NCI-H1436 treated with DMSO at 0.1 percent for 48 hours (cell line): ENCODE data around the gene MACC1.

Experiments
- DNase-seq: peaks from one replicate; lab custom pipeline; 2025; lab: John Stamatoyannopoulos, UW

MACC1 gene

DNA sequence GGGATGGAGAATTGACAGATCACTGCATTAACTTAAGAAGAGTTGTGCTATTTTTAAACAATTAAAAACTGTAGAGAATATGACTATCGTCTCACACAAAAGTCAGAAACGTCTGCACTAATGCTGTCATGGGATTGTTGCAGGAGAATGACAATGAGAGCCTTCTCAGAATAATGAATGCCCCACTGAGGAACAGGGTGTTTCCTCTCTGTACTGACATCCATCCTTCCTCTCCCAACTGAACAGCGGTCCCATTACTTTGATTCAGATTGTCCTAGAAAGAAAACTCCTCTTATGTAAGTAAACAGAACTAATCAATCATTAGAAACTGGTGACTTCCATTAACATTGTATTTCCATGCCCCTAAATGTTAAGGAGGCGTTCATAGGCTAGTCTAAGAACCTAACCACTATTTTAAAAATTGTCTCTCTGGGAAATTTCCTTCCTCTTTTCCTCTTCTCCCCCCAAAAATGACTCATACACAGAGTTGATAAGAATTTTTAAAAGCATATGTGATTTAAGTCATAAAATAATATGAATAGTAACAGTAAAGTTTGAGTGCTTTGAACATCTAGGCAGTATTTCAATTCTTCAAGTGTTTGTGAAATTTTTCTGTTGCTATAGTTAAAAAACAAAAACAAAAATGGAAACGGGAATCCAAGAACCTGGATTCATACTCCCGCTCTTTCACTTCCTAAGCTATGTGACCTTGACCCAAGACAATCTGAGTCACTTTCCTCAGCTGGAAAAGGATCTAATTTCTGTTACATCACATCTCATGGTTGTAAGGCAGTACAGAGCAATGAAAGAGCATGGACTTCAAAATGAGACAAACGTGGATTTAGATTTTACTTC is 12.7 kb upstream of the MACC1 start:
- DNase-seq = no peak

DNA sequence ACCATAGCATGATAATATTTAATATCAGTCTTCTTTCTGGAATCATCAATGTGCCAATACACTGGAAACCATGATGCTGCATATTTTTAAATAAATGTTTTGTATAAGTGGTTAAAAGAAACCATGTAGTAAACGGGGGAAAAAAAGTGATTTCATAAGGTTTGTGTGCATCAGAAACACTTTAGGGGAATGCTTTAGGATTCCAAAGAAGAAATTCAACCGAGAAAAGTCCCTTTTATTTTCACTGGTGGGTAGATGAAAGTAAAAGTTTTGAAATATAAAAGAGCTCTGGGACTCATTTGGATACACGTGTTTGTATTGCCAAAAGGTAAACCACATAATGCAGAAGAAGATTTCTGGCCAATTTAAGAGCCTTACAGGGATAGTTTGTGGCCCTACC is 11.9 kb upstream of the MACC1 start:
- no peak for DNase-seq

DNA sequence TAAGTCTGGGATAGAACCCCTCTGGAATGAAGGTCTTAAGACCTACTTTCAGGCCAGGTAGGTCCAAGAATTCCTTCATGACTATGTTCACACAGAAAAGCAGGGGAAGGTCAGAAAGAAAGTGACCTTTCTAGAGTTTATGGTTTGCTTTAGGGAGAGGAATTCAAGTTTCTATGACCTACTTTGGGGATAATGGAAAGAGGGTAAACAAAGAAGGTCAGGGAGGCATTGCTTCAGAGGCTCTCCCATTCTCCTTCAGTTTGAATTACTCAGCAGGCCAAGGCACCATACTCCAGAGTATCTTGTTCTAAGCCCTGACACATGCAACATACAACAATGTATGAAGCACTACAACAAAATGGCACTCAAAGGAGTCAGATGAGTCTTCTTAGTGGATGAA is 11.5 kb upstream of the MACC1 start:
- no peak for DNase-seq

DNA sequence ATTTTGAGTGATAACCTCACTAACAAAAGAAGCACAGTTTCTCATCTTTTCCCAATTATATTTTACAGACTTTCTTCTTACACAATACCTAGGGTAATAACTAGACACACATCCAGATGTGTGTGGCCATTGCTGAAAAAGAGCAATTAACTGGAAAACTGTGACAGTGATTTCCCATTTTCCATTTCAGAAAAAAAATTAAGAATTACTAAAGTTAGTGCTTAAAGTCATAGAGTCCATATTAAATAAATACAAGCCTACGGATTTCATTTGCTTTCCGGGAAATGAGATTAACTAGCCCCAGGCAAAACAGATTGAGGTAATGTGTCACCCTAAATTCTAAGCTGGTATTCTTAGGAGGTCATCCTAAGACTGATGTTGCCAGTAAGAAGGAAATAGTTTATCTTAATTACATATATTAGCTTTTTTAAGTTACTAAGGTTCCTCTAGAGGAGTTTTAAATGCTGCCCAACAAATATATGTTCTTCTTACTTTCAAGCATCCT is 10.2 kb upstream of the MACC1 start:
- DNase-seq = no peak

DNA sequence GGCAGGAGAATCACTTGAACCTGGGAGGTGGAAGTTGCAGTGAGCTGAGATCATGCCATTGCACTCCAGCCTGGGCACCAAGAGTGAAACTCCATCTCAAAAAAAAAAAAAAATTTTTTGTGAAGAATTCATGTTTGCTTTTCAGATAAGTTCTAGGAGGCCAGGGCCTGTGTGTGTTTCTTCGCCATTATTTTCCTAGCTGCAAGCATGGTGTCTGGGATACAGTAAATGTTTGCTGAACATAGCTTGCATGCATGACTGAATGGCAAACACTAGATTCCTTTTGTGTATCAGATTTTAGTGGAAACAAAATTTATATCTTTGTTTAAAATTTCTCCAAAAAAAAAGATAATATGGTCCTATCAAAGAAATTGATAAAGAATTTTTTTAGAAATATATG is 9.7 kb upstream of the MACC1 start:
- DNase-seq = no peak

DNA sequence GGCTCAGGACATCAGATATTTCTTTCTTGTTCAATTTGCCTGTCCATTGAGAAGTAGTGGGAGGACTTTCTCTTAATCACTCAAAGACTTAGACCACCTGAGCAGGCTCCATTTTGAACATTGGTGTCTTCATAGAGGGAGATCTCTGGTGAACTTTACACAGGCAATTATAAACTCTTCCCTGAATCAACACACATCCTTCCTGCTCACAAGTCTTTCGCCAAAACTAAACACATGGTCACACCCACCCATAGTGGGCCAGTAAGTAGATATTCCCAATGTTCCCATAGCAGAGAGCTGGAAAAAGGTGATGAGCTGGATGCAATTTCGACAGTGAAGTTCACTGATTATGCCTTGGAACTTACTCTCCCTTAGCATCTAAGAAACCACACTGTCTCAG is 8.2 kb upstream of the MACC1 start:
- DNase-seq = no peak

DNA sequence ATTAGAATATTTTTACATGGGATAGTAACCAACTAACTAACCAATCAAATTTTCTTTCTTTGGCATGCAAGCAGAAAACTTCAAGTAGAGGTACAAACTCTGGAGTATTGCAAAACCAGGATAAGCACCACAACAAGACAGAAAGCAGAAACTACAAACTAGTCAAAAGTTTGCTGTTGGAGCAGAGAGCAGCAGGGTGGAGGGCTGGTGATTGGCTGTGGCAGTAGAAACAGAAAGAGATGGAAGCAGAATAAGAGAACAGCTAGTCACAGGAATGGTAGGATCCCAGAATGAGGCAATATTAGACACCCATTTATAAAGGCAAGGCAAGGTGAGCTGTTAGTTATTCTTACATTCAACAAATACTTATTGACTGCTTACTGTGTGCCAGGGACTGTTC is 6.8 kb upstream of the MACC1 start:
- DNase-seq = no peak

DNA sequence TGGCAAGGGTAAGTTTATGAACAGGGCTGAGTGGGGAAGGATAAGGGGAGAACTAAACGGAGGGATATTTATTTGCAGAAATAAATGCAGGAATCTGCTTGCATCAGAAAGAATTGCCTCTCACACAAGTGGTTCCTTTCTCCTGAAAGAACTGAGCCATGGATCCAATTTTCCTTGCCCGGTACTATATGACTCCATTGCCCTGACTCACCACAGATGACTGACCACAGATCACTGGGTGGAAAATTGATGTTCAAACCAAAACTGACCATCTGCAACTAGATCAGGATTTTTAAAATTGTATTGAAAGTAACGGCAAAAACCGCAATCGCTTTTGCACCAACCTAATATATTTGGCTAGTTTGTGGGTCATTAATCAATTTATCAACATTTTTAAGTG is 6.2 kb upstream of the MACC1 start:
- no peak for DNase-seq

DNA sequence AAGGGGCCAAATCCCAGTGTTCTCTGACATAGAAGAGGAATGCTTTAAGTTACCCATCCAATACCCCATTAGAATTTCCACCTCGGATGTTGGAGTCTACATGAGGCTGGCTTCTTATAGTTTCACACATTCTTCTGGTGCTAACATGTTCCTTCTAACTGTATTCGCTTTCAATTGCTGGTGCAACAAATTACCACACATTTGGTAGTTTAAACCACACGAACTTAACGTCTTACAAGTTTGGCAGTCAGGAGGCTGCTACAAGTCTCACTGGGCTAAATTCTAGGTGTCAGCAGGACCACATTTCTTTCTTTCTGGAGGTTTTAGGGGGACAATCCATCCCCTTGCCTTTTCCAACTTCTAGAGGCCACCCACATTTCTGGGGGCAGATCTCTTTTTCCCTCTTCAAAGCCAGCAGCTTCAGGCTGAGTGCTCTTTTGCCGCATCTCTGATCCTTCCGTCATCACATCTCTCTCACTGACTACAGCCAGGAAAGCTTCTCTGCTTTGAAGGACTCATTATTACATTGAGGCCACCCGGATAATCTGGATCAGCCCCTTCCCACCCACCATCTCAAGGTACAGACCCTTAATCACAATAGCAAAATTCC is 5.1 kb upstream of the MACC1 start:
- no peak for DNase-seq

DNA sequence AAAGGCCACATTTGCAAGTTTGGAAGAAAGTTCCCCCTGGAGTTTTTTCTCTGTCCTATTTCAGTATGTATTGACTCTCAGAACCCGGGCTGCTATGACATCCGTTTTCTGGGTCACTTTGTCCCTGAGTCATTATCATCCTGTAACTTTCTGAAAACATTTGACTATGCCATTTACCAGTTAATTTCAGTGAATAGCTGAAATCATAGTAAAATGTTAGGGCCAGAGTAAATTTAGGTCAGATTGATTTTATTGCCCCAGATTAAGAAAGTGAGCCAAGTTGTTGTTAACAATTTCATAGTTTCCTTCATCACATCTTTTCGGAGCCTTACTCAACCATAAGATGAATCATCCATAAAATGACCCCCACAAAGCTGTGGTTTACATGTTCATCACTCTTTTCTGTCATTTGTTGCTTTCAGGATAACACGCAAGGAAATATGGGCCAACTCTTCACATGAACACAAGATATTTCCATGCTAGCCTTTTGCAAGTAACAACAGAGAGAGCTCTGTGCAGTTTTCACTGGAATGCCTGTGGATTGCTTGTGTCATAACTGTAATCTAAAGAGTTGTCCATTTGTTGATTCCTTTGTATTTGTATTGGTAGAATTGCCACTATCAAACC is 3.9 kb upstream of the MACC1 start:
- no peak for DNase-seq

DNA sequence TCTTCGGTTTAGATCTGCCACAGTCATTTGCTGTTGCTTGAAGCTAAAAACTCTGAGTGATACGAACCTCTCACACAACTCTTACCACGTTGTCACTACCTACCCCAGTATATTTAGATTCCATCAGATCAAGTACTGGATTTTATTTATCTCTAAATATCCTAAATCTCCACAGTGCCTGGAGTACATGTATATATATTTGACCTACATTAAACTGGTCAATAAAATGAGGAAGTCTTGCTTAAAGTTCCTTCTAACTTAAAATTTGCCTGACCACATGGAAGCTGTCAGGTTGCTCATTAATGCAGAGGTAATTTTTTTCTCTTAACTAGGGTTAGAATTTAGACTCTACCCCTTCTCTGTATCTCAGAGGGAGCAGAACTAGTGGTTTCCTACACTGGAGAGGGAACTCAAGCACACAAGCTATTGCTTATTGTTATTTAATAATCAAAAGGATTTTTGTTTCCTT is 3.1 kb upstream of the MACC1 start:
- no peak for DNase-seq

DNA sequence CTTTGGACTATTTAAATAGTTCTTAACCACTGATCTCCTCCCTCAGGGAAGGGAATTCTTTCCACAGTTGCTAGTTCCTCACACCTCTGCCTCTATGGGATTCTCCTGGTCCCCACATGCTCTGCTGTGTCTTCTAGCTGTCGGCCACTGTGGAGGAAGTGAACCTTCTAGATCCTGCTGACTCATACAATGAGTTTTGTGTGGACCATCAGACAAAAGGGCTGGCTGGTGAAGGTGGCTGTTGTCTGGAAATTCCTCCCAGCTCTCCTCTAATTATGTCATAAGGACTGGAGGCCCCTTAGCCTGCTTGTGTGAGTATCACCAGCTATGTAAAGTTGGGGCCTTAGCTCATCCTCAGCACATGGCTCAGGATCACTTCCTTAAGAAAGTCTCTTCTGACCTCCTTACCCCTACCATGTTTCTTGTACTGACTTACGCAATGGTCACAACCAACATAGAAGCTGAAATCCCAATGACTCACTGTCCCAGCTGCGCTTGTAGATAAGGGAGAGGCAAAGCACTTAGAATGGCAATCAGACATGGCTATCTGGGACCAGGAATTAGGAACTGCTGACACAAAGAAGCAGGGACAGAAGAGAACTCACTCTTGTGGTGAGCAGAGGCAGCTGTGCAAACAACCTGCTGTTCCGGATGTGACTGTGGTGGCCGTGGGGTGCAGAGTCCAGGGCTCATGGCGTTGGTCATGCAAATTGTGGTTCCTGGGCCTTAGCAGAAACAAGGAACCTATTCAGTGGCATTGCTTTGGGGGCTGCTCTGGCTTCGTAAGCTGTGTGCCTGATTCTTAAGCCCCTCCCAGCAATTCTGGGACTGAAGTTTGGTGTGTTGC is 2.5 kb upstream of the MACC1 start:
- no peak for DNase-seq

DNA sequence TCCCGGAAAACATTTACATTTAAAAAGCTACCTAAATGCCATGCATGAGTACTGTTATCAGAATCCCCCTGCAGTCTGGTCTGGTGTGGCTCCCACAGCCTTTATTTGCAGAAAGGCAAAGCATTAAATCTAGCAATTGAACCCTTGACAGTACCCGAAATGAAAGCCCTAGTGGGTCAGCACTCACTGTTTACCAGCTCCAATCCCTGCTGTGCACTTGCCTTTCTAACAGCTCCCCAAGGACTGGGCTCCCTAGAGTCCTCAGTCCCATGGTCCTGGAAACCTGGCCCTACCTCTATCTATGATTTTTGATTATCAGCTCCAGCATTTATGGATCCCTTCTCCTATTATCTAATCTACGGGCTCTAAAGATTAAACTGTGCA is 1.9 kb upstream of the MACC1 start:
- no peak for DNase-seq

DNA sequence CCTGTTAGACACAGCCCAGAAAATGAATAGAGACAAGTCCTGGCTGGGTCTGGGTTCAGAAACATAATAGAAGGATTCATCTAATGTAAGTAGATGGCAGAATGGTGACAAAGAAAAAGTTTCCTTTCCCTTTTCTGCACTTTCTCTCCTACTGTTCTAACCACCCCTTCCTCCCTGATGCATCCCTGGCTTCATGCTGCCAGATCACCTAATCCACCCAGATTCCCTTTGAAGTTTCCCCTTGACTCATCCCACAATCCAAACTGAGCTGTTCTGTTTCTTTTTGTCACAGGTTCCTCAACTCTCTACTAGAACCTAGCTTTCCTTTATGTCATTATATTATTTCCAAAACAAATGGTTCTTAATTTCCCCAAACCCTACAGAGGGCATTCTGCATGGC is 1.1 kb upstream of the MACC1 start:
- no peak for DNase-seq

DNA sequence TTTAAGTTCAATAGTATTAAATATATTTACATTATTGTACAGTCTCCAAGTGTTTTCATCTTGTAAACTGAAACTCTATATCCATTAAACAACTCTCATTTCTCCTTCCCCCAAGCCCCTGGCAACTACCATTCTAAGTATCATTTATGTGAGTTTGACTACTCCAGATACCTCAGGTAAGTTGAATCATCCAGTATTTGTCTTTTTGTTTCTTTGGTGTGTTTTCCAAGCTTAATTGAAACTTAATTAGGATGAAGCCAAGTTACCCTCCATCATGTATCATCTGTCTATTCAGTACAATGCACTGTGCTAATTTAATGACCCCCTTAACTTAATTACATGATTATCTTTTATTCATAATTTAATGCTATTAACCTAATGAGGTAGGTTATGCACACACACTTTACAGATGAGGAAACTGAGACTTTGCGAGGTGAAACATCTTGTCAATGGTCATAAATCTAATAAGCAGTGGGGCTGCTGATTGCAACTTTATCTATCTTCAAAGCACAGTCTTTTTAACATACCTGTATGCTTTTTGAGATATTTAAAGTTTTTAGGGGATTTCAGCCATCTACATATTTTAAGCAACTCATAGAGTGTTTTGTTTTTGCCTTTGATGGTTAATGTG is 663 bp downstream of the MACC1 start:
- no peak for DNase-seq

DNA sequence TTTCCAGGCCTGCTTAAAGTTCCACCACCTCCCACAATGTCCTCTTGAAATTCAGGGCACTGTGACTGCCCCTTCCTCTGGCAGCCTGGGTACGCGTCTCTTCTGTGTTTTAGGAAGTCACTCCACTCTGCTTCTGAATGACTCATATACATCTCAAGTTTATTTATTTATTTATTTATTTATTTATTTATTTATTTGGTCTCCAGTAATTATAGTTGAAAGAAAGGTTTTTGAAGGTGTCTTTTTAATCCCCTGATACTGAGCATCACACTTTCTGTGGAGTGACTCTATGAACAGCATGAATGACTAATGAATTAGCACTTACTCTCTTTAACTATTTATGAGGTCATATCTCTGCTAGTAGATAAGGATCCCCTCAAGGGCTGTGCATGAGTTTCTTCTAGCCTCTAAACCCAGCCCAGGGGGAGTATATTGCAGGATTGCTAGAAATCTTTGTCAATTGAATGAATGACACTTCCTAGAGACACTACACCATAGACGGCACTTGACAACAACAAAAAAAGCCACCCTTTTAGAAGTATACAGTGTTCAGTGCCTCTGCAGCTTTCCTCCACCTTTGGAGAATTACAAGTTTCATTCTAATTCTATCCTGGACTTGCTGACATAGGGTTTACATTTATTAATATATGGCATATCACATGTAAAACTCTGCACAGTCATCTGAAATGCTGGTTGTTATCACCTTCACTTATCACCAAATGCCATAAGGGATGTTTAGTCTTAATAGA is 2.1 kb downstream of the MACC1 start:
- DNase-seq = no peak

DNA sequence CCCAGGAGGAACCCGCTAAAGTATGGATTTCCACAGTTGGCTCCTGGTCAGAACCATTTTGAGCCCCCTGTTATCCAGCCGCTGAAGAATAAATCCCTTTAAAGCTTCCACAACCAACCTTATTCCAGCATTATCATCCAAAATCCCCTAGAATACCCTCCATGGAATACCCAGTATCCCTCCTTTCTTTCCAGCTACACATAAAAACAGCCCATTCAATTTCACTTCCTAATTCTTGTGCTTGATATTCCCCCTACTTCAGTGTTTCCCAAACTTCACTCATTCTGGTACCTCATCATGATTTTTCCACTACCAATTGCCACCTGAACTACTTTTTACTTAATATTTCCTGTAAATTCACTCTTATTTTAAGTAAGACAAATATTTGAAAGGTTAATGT is 3.1 kb downstream of the MACC1 start:
- DNase-seq = no peak

DNA sequence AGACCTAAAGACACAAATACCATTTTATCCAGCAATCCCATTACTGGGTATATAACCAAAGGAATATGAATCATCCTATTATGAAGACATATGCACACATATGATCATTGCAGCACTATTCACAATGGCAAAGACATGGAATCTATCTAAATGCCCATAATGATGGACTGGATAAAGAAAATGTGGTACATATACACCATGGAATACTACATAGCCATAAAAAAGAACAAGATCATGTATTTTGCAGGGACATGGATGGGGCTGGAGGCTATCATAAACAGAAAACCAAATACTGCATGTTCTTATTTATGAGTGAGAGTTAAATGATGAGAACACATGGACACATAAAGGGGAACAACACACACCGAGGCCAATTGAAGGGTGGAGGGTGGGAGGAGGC is 3.8 kb downstream of the MACC1 start:
- DNase-seq = no peak

DNA sequence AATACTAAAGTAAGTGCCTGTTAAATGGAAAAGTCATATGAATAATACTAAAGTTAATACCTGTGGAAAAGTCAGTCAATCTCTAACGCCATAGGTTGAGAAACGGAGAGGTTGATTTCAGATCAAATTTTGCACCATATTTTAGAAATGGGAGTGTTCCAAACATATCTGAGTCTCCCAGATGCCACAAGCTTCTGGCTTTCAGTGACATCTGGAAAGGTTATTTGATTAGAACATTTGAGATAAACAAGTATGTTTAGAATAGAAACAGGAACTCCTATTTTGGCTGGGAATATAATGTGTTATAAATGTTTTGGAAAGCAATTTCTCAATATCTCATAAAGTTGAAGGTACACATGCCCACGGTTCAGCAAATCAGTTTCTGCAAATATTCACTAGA is 5.8 kb downstream of the MACC1 start:
- DNase-seq = no peak

DNA sequence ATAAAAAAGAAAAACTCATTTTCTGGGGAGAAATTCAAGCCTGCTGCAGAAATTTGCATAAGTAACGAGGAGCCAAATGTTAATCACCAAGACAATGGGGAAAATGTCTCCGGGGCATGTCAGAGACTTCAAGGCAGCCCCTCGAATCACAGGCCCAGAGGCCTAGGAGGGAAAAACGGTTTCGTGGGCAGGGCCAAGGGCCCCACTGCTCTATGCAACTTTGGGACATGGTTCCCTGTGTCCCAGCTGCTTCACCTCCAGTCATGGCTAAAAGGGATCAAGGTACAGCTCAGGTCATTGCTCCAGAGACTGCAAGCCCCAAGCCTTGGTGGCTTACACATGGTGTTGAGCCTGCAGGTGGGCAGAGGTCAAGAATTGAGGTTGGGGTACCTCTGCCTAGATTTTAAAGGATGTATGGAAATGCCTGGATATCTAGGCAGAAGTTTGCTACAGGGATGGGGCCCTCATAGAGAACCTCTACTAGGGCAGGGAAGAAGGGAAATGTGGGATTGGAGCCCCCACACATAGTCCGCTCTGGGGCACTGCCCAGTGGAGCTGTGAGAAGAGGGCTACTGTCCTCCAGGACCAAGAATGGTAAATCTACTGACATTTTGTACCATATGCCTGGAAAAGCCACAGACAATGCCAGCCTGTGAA is 8.4 kb downstream of the MACC1 start:
- DNase-seq = no peak
